Astrocyte of the cerebellum (primary cell): ENCODE data around the gene CT45A2.
"Not testable (repeated sequence)": the region's sequence is repeated elsewhere in the genome, so short reads cannot be mapped to it uniquely, and the experiment has no call there.

Experiments
- DNase-seq: peaks from one replicate; pipeline ENCODE4 v3.0.0-alpha.2; 2011; ENCODE audit warnings: low read depth
- H3K4me3 ChIP-seq: 2 replicates; pipeline ENCODE4 v1.5.1; 2011; ENCODE audit warnings: mild to moderate bottlenecking, low read depth, low read length, moderate library complexity
- in situ Hi-C: cut with HindIII; loops from 2 replicates; pipeline ENCODE4 v1.10.0; 2017; ENCODE audit warnings: low sequenced_read_pairs

CT45A2 gene, protein sequence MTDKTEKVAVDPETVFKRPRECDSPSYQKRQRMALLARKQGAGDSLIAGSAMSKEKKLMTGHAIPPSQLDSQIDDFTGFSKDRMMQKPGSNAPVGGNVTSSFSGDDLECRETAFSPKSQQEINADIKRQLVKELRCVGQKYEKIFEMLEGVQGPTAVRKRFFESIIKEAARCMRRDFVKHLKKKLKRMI

DNA sequence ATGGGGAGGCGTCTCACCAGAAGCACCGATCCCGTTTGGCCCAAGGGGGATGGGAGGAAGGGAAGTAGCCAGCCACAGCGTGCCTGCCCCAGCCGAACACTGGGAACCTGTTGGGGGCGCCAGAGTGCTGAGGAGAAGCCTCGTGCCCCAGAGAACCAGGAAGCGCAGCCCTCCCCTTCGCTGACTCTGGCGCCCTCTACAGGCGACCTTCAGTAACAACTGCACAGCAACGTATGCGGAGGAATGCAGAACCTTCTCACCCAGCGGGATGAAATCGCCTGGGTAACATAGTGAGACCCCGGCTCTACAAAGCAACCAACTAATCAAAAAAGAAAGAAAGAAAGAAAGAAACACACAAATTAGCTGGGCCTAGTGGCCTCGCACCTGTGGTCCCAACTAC lies at the start of gene CT45A2:
TSS of gene CT45A2 (minus strand) at position 101 of the 400 bp plus-strand sequence. CDS start 3,747 bp downstream, outside the sequence.
- DNase-seq, in situ Hi-C loops, H3K4me3 ChIP-seq: not testable (repeated sequence)

DNA sequence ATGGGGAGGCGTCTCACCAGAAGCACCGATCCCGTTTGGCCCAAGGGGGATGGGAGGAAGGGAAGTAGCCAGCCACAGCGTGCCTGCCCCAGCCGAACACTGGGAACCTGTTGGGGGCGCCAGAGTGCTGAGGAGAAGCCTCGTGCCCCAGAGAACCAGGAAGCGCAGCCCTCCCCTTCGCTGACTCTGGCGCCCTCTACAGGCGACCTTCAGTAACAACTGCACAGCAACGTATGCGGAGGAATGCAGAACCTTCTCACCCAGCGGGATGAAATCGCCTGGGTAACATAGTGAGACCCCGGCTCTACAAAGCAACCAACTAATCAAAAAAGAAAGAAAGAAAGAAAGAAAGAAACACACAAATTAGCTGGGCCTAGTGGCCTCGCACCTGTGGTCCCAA lies 34.6 kb upstream of the CT45A2 start, which contains the start of gene CT45A8:
TSS of gene CT45A8 (minus strand) at position 101 of the 400 bp plus-strand sequence. CDS start 3,755 bp downstream, outside the sequence.
- DNase-seq, in situ Hi-C loops, H3K4me3 ChIP-seq: not testable (repeated sequence)

GRCh38 chrX:135837180-135837579 lies 17.4 kb upstream of the CT45A2 start, which contains the start of gene CT45A7:
Gene CT45A7, minus strand, starts transcription at chrX:135837280. Its CDS starts 3,747 bp downstream, at chrX:135833533.
- H3K4me3 ChIP-seq, DNase-seq, in situ Hi-C loops: not testable (repeated sequence)

GRCh38 chrX:135802687-135803086 lies 17.1 kb downstream of the CT45A2 start, which contains the start of gene CT45A6:
Gene CT45A6, minus strand, starts transcription at chrX:135802787. Its CDS starts 3,794 bp downstream, at chrX:135798993.
- in situ Hi-C loops, DNase-seq, H3K4me3 ChIP-seq: not testable (repeated sequence)

DNA sequence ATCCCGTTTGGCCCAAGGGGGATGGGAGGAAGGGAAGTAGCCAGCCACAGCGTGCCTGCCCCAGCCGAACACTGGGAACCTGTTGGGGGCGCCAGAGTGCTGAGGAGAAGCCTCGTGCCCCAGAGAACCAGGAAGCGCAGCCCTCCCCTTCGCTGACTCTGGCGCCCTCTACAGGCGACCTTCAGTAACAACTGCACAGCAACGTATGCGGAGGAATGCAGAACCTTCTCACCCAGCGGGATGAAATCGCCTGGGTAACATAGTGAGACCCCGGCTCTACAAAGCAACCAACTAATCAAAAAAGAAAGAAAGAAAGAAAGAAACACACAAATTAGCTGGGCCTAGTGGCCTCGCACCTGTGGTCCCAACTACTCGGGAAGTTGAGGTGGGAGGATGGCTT lies 34.4 kb downstream of the CT45A2 start, which contains the start of gene CT45A5:
TSS of gene CT45A5 (minus strand) at position 101 of the 400 bp plus-strand sequence. CDS start 3,774 bp downstream, outside the sequence.
- DNase-seq, in situ Hi-C loops, H3K4me3 ChIP-seq: not testable (repeated sequence)

DNA sequence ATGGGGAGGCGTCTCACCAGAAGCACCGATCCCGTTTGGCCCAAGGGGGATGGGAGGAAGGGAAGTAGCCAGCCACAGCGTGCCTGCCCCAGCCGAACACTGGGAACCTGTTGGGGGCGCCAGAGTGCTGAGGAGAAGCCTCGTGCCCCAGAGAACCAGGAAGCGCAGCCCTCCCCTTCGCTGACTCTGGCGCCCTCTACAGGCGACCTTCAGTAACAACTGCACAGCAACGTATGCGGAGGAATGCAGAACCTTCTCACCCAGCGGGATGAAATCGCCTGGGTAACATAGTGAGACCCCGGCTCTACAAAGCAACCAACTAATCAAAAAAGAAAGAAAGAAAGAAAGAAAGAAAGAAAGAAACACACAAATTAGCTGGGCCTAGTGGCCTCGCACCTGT lies 51.7 kb downstream of the CT45A2 start, which contains the start of gene CT45A3:
TSS of gene CT45A3 (minus strand) at position 101 of the 400 bp plus-strand sequence. CDS start 3,747 bp downstream, outside the sequence.
- H3K4me3 ChIP-seq, in situ Hi-C loops, DNase-seq: not testable (repeated sequence)
